Uterus (tissue), 2 donors: ENCODE results near the gene AKNA.

Experiments used
- POLR2A ChIP-seq, 2 donors: fragments of 450-650 bp; IDR thresholded peaks; one replicate each; pipeline ENCODE4 v1.6.1; 2016; ENCODE audit warnings: antibody characterized with exemption in 2 of 2, mild to moderate bottlenecking in 1 of 2, moderate library complexity in 1 of 2
- TF ChIP-seq, protein P1 (sequence below), 4 experiments: fragments of 200-600 bp in 2 of 4; fragments of 450-650 bp in 2 of 4; sonication (generic) in 2 of 4; IDR thresholded peaks; one replicate each; pipeline ENCODE4 v1.5.1; 2016 to 2019; ENCODE audit warnings: antibody characterized with exemption in 4 of 4, mild to moderate bottlenecking in 2 of 4, moderate library complexity in 1 of 4

DNA sequence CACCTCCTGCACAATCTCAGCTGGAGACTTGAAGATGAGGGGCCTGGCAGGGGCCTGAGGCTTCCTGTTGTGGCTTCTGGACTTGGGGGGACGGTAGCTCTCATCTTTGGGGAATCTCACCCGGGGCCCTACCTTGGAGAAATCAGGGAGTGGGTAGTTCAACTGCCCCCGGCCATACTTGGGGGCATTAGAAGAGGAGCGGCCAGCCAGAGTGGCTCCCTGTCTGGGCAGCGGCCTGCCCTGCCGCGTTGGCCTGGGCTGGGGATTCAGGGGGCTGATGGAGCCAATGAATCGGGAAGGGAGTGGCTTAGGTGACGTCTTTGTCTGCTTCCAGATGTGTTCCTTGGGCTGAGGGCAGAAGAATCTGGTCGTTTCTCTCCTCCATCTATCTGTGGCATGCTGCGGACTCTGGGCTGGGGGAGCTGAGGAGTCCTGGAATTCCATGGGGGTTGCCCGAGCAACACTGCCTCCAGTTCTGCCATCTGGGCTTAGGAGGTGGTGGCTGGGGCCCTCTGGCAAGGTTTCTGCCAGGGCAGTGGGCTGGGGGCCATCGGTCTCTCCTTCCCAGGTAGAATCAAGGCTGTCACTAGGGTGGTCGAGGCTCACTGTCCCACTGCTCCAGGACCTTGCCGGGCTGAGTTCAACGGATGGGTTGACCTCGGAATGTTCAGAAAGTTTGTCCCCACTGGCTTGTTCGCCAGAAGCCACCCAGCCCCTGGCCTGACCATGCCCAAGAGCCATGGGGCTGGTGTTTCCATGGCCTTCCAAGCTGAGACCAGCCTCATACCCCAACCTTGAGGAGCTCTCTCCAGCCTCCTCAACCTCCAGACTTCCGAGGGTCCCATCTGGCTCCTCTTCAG lies 11.0 kb downstream of the AKNA start:
- TF ChIP-seq, protein P1, sequence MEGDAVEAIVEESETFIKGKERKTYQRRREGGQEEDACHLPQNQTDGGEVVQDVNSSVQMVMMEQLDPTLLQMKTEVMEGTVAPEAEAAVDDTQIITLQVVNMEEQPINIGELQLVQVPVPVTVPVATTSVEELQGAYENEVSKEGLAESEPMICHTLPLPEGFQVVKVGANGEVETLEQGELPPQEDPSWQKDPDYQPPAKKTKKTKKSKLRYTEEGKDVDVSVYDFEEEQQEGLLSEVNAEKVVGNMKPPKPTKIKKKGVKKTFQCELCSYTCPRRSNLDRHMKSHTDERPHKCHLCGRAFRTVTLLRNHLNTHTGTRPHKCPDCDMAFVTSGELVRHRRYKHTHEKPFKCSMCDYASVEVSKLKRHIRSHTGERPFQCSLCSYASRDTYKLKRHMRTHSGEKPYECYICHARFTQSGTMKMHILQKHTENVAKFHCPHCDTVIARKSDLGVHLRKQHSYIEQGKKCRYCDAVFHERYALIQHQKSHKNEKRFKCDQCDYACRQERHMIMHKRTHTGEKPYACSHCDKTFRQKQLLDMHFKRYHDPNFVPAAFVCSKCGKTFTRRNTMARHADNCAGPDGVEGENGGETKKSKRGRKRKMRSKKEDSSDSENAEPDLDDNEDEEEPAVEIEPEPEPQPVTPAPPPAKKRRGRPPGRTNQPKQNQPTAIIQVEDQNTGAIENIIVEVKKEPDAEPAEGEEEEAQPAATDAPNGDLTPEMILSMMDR (IDR thresholded peaks at IDR 0.05): no peak
- no peak for TF ChIP-seq POLR2A (IDR thresholded peaks at IDR 0.05)
